ENCODE results near the gene TMEM221.

- TF ChIP-seq, protein P1, sequence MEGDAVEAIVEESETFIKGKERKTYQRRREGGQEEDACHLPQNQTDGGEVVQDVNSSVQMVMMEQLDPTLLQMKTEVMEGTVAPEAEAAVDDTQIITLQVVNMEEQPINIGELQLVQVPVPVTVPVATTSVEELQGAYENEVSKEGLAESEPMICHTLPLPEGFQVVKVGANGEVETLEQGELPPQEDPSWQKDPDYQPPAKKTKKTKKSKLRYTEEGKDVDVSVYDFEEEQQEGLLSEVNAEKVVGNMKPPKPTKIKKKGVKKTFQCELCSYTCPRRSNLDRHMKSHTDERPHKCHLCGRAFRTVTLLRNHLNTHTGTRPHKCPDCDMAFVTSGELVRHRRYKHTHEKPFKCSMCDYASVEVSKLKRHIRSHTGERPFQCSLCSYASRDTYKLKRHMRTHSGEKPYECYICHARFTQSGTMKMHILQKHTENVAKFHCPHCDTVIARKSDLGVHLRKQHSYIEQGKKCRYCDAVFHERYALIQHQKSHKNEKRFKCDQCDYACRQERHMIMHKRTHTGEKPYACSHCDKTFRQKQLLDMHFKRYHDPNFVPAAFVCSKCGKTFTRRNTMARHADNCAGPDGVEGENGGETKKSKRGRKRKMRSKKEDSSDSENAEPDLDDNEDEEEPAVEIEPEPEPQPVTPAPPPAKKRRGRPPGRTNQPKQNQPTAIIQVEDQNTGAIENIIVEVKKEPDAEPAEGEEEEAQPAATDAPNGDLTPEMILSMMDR (IDR thresholded peaks at IDR 0.05), result no peak
- TF ChIP-seq EP300 (IDR thresholded peaks at IDR 0.05) (no peak), POLR2A (IDR thresholded peaks at IDR 0.05) (no peak)
Observed at GRCh38 chr19:17495639-17496296, 47.3 kb upstream of the TMEM221 start.

All from tibial nerve (tissue), 4 donors.